ENCODE results near the gene CRHR2.

DNA sequence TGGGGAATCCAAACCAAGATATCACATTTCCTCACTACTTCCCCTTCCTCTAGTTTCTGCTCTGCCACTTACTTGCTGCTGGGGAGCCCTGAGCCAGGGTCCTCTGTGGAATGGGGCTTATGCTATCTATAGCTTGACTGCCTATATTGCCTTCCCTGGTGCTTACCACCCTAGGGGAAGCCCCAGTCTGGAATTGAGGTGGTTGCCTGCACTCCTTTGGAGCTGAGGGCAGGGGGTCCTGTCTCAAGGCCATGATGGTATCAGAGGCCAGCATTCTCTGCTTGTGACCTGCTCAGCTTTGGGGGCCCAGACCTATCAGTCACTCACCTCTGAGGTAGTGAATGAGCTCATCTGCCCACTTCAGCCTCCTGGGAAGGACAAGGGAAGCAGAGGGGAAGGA is 40.4 kb upstream of the CRHR2 start:
- no peak for TF ChIP-seq POLR2A (IDR thresholded peaks at IDR 0.05)
- TF ChIP-seq, protein P1, sequence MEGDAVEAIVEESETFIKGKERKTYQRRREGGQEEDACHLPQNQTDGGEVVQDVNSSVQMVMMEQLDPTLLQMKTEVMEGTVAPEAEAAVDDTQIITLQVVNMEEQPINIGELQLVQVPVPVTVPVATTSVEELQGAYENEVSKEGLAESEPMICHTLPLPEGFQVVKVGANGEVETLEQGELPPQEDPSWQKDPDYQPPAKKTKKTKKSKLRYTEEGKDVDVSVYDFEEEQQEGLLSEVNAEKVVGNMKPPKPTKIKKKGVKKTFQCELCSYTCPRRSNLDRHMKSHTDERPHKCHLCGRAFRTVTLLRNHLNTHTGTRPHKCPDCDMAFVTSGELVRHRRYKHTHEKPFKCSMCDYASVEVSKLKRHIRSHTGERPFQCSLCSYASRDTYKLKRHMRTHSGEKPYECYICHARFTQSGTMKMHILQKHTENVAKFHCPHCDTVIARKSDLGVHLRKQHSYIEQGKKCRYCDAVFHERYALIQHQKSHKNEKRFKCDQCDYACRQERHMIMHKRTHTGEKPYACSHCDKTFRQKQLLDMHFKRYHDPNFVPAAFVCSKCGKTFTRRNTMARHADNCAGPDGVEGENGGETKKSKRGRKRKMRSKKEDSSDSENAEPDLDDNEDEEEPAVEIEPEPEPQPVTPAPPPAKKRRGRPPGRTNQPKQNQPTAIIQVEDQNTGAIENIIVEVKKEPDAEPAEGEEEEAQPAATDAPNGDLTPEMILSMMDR (IDR thresholded peaks at IDR 0.05), result no peak
